HG03025 (cell line): ENCODE measurements around the gene GPC5.
"Not testable (repeated sequence)": the region's sequence is repeated elsewhere in the genome, so short reads cannot be mapped to it uniquely, and the experiment has no call there.

Source experiments
- ATAC-seq: cut with Tn5 transposase; IDR thresholded peaks from one replicate; pipeline ENCODE4 v1.9.1; 2021; ENCODE audit warnings: mild to moderate bottlenecking, moderate library complexity; ENCODE audit not compliant: unreplicated experiment, low FRiP score

The GPC5 gene

GRCh38 chr13:91748416-91749089 lies 350.1 kb downstream of the GPC5 start:
- no peak for ATAC-seq

GRCh38 chr13:91758724-91759123 lies 360.3 kb downstream of the GPC5 start:
- ATAC-seq = no peak

DNA sequence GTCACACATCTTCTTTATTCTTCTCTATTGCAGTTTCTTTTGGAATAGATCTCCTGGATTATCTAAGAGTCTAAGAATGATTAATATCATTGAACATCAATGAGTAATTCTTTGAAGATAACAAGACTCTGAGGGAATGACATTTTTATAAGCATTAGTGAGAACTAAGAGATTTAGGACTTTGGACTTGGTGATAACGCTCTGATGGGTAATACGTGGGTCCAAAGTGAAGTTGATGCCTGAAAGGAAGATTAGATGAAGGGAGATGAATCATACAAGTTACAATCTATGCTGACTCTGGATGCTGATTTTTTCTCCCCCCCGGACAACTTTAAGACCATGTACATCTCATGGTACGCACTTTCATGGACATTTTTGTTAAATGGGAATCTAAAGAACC lies 364.5 kb downstream of the GPC5 start:
- no peak for ATAC-seq

GRCh38 chr13:91764527-91764926 lies 366.1 kb downstream of the GPC5 start:
- ATAC-seq = no peak

- no peak for ATAC-seq
Observed at GRCh38 chr13:91767651-91768050, 369.2 kb downstream of the GPC5 start.

DNA sequence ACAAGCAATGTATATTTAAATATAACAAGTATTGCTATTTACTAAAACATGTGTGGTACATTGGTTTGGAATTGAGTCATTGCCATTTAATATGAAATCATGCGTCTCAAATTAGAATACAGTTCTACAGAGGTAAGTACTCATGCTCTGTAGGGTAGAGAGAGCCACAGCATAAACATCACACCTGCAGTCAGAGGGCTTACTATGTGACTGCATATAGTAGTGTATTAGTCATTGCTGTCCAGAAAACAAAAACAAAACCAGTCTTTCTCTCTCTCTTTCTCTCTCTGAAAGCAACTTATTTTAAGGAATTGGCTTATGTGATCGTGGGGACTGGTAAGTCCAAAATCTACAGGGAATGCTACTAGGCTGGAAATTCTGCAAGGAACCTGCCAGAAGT lies 370.3 kb downstream of the GPC5 start:
- no peak for ATAC-seq

DNA sequence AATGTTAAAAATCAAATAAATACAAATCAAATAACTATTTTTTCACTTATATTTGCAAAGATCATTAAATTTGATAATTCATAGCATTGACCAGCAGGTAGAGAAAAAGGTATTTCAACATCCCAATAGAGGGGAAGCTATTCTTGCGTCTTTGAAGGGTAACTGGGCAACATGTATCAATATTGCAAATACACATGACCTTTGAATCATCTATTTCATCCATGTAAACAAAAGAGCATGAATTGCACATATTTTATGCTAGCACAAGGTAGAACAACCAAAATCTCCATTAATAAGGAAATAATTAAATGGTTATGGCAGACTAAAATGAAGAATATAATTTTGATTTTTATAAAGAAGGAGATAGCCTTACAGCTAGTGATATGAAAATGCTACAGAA lies 372.8 kb downstream of the GPC5 start:
- no peak for ATAC-seq

DNA sequence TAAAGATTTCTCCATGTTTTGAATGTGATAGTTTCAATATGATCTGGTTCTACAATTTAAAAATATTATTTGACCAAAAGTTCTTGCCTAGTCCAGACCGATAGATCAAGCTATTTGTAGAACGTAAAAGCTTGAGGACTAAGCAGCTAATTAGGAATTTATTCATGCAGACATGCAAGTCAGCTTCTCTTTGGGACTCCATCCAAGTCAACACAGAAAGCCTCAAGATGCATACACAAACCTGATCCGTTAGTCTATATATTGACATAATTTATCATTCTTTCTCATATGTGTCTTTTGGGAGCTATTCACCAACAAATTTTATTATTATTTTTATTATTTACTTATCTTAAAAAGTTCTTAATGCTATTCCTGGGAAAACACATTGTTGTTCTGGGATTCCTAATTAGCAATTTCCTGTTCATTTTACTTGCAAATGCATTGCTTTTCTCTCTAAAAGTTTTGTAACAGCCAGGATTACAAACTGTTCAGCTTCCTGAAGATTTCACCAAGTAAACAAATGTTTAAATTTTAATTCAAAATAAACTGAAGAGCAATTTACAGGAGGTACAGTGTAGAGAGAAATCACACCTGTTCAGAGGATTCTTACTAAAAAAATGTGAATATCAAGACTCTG lies 375.3 kb downstream of the GPC5 start:
- no peak for ATAC-seq

DNA sequence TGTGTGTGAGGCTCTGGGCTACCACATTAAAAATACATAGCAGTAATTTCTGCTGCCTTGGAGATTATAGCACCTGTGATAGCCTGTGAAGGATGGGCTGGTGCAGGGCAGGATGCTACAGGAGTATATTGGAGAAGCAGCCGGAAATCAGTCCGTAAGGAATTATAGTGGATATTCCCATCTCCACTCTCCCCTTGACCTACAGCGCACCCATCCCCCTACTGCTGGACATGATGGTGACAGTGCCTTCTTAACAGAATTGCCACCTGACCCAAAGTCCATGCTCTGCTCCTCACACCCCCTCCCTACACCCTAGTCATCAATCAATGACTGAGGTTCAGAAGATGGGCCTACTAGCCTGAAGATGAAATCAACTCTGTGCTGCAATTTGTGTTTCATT lies 376.0 kb downstream of the GPC5 start:
- no peak for ATAC-seq

DNA sequence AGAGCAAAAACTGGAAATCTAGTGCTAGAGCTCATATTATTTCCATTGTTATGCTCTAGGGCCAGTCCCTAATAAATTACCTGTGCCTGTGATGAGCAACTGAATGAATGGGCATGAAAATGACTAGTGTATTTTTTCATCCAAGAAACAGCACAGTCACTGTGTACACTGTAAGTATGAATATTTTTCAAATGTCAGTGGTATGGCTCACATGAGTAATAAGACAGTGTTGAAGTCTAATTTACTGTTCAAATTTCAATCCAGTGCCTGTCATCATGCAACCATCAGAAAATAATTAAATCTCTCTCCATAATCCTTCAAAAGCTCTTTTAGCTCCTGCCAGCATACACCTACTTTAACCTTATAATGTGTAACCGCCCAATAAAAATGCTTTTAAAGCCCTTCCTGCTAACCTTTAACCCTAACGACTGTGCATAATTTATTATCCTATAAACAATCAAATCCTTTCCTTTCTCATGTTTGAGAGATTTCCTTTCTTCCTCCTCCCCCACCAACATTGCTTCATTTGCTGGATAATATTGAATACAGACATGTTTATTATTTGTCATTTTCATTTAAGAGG lies 378.3 kb downstream of the GPC5 start:
- no peak for ATAC-seq

DNA sequence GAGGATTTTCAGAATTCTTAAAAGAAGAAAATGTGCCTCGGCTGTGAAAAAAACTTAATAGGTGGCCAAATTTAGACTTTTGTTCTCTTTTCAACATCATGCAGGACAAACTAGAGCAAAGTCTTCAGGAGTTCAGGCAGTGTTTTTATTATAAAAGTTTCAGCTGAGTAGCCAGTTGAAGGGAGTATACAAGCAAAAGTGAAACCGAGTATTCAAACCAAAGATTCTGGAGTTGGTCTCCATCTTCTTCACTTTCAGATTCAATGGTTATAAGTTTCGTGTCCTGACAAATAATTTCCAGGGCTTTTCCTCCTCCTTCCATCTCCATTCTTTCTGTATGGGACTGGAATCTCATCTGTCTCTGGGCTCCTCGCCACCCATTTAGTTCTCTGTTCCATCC lies 379.7 kb downstream of the GPC5 start:
- ATAC-seq = no peak

DNA sequence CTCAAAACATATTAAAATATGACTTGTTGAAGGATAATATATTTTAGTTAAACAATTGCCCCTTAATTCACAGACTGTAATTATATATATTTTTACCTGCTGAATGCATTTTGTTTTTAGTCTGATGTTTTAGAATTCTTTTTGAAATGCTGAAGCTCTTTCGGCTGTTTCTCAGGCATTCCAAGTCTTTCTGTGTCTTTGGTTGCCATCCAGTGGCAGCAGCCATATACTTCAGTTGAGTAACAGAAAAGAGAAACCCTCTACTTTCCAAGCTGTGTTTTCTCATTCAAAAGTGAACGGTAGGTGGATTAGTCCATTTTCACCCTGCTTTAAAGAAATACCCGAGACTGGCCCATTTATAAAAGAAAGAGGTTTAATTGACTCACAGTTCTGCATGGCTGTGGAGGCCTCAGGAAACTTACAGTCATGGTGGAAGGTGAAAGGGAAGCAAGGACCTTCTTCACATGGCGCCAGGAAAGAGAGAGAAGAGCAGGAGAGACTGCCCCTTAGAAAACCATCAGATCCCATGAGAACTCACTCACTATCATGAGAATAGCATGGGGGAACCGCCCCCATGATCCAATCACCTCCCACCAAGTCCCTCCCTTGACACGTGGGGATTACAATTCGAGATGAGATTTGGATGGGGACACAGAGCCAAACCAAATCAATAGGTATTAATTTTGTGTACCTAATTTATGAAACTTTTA lies 383.7 kb downstream of the GPC5 start:
- not testable (repeated sequence) for ATAC-seq

DNA sequence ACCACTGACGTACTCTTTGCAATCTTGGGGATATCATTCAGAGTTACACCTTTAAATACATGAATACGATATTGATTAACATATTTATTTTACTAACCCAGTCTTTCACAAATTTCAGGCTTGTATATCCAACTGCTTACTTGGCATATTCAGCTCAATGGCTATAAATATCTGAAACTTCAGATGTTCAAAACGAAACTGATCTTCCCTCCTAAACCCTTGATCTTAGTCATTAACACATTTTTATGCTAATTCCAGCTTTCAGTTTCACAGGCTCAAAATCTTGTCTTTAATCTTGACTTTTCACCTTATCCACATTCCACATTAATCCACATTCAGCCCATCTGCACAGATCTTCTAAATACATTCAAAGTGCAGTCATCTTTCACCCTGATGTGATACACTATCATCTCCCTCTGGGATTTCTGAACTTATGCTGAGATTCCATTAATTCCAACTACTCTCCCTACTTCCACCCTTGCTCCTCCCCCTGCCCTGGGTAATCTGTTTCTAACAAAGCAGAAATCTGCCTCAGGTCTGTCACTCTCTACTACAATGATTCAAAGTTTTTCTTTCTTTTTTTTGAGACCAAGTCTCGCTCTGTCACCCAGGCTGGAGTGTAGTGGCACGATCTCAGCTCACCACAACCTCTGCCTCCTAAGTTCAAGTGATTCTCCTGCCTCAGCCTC lies 387.2 kb downstream of the GPC5 start:
- no peak for ATAC-seq

GRCh38 chr13:91792054-91792453 lies 393.6 kb downstream of the GPC5 start:
- no peak for ATAC-seq

DNA sequence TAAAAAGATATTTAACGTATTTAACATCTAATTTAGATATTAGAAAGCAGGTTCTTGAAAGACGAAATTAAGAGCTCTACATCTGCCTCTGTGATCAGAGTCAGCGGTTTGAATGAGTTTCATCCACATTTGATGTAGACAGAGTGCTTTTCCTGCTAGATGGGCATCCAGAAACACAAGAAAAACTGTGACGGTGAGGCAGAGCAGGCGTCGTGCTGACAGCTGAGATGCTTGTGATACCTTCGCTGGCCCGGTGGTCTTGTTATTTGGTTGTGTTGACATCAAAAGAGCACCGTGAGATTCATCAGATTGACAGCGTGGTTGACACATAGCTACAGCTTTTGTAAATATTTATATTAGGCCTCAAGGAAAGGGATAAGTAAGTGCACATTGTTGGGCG lies 399.1 kb downstream of the GPC5 start:
- no peak for ATAC-seq

DNA sequence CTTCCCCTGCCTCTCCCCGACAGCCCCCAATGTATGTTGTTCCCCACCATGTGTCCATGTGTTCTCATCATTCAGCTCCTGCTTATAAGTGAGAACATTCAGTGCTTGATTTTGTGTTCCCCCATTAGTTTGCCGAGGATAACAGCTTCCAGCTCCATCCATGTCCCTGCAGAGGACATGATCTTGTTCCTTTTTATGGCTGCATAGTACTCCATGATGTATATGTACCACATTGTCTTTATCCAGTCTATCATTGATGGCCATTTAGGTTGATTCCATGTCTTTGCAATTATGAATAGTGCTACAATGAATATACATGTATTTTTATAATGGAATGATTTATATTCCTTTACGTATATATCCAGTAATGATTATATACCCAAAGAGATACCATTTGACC lies 399.9 kb downstream of the GPC5 start:
- not testable (repeated sequence) for ATAC-seq

- ATAC-seq = not testable (repeated sequence)
Observed at GRCh38 chr13:91801772-91802171, 403.4 kb downstream of the GPC5 start.

- no peak for ATAC-seq
Observed at GRCh38 chr13:91802957-91803356, 404.5 kb downstream of the GPC5 start.

GRCh38 chr13:91804724-91805123 lies 406.3 kb downstream of the GPC5 start:
- no peak for ATAC-seq

- ATAC-seq = no peak
Observed at GRCh38 chr13:91805605-91806004, 407.2 kb downstream of the GPC5 start.

DNA sequence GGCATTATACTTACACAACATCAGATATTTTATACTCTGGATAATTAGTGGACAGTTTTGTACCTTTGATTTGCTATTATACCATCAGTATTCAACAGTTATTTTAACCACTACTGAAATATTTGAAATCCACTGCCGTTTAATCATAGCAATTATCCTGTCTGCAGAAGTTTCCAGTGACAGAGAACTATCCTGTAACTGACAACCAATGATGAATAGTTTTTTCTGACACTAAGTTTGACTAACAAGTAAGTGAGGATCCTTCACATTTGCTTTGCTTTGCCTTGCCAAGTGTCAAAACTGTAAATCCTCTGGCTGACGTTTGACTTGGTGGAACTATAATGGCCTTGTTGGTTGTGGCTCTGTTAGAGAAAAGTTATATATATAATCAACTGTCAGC lies 410.7 kb downstream of the GPC5 start:
- no peak for ATAC-seq
